PC-9 (cell line): ENCODE measurements around the gene UNC45A. TPM values are rescaled to one million over a fixed set of nuclear protein-coding genes. Genes with fewer than 3 reads are reported as not detected.
A peak's percentile ranks its signal among the peaks of the same experiment; 100 is the strongest.

Experiments used
- BruUV-seq: library from RNA; stranded (reverse); fragments of 400-500 nt; replicated peaks from 2 replicates; lab custom pipeline; 2021; lab: Mats Ljungman, UMichigan
- CTCF ChIA-PET: fragments of 300-600 bp; sonication (Branson Sonifier 250); formaldehyde crosslinking; loops from one replicate; lab custom pipeline; 2022; ENCODE audit warnings: antibody characterized with exemption; lab: Charles Lee
- POLR2A ChIA-PET: fragments of 300-600 bp; sonication (Branson Sonifier 250); formaldehyde crosslinking; loops from one replicate; lab custom pipeline; 2022; ENCODE audit warnings: antibody characterized with exemption; ENCODE audit not compliant: unreplicated experiment; lab: Charles Lee
- DNase-seq, 2 experiments: peaks; one replicate each; pipeline versions ENCODE4 v3.0.0 to v3.0.0-alpha.2; 2015 to 2022; ENCODE audit warnings: mixed read lengths in 1 of 2
- H2AFZ ChIP-seq: fragments of 200-600 bp; sonication (generic); 2 replicates; pipeline ENCODE4 v1.8.1; 2017; ENCODE audit warnings: antibody characterized with exemption
- H3F3A ChIP-seq: fragments of 200-600 bp; sonication (generic); 2 replicates; pipeline ENCODE4 v1.8.1; 2017; ENCODE audit warnings: antibody characterized with exemption, mild to moderate bottlenecking, low read depth; ENCODE audit not compliant: insufficient read depth
- H3K27ac ChIP-seq: fragments of 200-600 bp; sonication (generic); 2 replicates; pipeline ENCODE4 v1.6.1; 2016; ENCODE audit warnings: mixed run types
- H3K27me3 ChIP-seq: fragments of 200-600 bp; sonication (generic); 2 replicates; pipeline ENCODE4 v1.6.1; 2016; ENCODE audit warnings: low read depth, mixed run types; ENCODE audit not compliant: insufficient read depth
- H3K36me3 ChIP-seq: fragments of 200-600 bp; sonication (generic); 2 replicates; pipeline ENCODE4 v1.6.1; 2016; ENCODE audit warnings: low read depth, mixed run types
- H3K4me1 ChIP-seq: fragments of 200-600 bp; sonication (generic); replicated peaks from 2 replicates; pipeline ENCODE4 v1.6.1; 2016; ENCODE audit warnings: mixed run types; ENCODE audit not compliant: insufficient read depth
- H3K4me2 ChIP-seq: fragments of 200-600 bp; sonication (generic); 2 replicates; pipeline ENCODE4 v1.6.1; 2017; ENCODE audit warnings: mixed run types
- H3K4me3 ChIP-seq: fragments of 200-600 bp; sonication (generic); 2 replicates; pipeline ENCODE4 v1.6.1; 2016; ENCODE audit warnings: mixed run types
- H3K79me2 ChIP-seq: fragments of 200-600 bp; sonication (generic); 2 replicates; pipeline ENCODE4 v1.6.1; 2017; ENCODE audit warnings: low read depth, mixed run types
- H3K9me2 ChIP-seq: fragments of 200-600 bp; sonication (generic); 2 replicates; pipeline ENCODE4 v1.8.1; 2017; ENCODE audit warnings: mild to moderate bottlenecking; ENCODE audit not compliant: insufficient read depth
- H3K9me3 ChIP-seq: fragments of 200-600 bp; sonication (generic); 2 replicates; pipeline ENCODE4 v1.8.1; 2016; ENCODE audit warnings: low read depth; ENCODE audit not compliant: insufficient read depth
- H4K20me1 ChIP-seq: fragments of 200-600 bp; sonication (generic); 2 replicates; pipeline ENCODE4 v1.8.1; 2017; ENCODE audit not compliant: insufficient read depth
- CTCF ChIP-seq: fragments of 200-600 bp; sonication (generic); conservative IDR thresholded peaks from 2 replicates; pipeline ENCODE4 v1.6.1; 2017; ENCODE audit warnings: mixed run types, antibody characterized with exemption, mild to moderate bottlenecking, moderate library complexity
- EZH2 ChIP-seq: fragments of 200-600 bp; sonication (generic); IDR thresholded peaks from 2 replicates; pipeline ENCODE4 v1.8.0; 2017; ENCODE audit warnings: antibody characterized with exemption, low read depth
- intact Hi-C: fragments of 100-400 bp; cut with micrococcal nuclease; formaldehyde crosslinking; loops from one replicate; pipeline ENCODE4 v1.10.0; 2022; ENCODE audit not compliant: unreplicated experiment
- total RNA-seq: library from RNA; stranded (reverse); gene quantifications from 2 replicates; pipeline ENCODE4 v1.2.3, GENCODE V29; 2021

UNC45A gene
- total RNA-seq, 1 experiment from 2014 or later, result 81.8 TPM

DNA sequence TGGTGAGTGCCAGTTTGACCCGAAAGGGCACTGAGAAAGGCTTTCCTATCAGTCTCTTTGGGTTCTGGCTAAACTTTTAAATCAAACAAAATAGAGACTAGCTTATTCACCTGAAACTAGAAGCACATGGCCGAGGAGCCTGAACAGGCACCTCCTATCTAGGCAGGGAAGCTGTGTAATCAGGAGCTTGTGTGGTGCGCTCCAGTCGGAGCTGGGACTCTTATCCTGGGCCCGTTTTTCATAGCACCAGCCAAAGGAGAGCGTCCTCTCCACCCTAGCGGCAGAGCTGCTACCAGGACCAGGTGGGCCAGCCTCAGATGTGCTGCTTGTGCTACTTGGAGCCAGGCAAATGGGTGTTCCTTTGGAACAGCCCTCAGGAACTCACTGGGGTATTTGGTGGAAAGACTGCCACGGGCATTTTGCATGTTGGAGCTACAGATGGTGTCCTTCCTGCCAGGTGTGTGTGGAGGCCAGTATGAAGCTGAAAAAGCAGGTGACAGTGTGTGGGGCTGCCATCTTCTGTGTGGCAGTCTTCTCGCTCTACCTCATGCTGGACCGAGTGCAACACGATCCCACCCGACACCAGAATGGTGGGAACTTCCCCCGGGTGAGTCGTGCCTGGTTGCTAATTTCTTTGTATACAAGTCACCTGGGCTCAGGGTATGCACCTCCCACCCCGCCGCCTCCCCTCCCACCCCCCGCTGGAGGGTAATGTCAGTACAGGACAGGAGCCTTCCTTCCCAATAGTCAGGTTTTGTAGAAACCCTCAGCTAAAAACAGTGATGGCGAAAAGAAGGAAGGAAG lies 31.1 kb upstream of the UNC45A start:
- ChIA-PET POLR2A (interaction anchor here (0.5 kb wide), 1 partner anchor 617 kb away, joined by 3 read pairs; no protein-coding TSS in a partner anchor), CTCF (interaction anchor here (0.6 kb wide), 1 partner anchor 546 kb away, joined by 3 read pairs; no protein-coding TSS in a partner anchor)
- TSS peak; percentile 51 for BruUV-seq
- no peak for TF ChIP-seq CTCF
- TF ChIP-seq EZH2, result no peak
- Histone ChIP-seq H3K4me1 (peaks cover 18% of the 10 kb centered on the region), H3K4me2 (peak overlapping the region; percentile 99), H3K79me2 (no peaks in the 10 kb centered on the region), H3K27me3 (no peaks in the 10 kb centered on the region), H3K4me3 (peak overlapping the region; percentile 93), H2AFZ (peak overlapping the region; percentile 96), H3K36me3 (no peaks in the 10 kb centered on the region), H4K20me1 (no peaks in the 10 kb centered on the region), H3K27ac (no peak overlapping the region), H3K9me3 (no peaks in the 10 kb centered on the region), H3K9me2 (no peaks in the 10 kb centered on the region), H3F3A (peaks cover 23% of the 10 kb centered on the region; the same call in 1 of the 2 replicates)
- DNase-seq, result no peak
- intact Hi-C loops, result loop anchor here (1.0 to 5.0 kb wide), 3 partner anchors 27 to 145 kb away; no protein-coding TSS in a partner anchor

DNA sequence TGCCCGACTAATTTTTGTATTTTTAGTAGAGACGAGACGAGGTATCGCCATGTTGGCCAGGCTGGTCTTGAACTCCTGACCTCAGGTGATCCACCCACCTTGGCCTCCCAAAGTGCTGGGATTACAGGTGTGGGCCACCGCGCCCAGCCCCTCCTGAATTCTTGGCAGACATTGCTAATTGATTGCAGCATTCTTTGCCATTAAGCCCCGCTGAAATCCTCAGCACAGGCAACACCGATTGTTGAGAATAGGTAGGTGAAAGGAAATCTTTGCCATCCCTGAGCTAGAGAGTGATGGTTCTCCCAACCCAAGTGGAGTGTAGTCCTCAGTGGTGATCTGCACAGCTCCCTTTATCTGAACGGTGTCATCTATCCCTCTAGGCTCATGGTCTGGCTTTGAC lies 30.3 kb upstream of the UNC45A start:
- Histone ChIP-seq H3F3A (peaks cover 23% of the 10 kb centered on the region; the same call in 1 of the 2 replicates), H2AFZ (no peak overlapping the region), H4K20me1 (no peaks in the 10 kb centered on the region), H3K27ac (no peak overlapping the region), H3K79me2 (no peaks in the 10 kb centered on the region), H3K4me3 (no peak overlapping the region), H3K36me3 (no peaks in the 10 kb centered on the region), H3K4me1 (peaks cover 18% of the 10 kb centered on the region), H3K27me3 (no peaks in the 10 kb centered on the region), H3K4me2 (no peak overlapping the region), H3K9me3 (no peaks in the 10 kb centered on the region), H3K9me2 (no peaks in the 10 kb centered on the region)
- ChIA-PET POLR2A (interaction anchor here (0.6 kb wide), 1 partner anchor 30 kb away, joined by 4 read pairs; no protein-coding TSS in a partner anchor), CTCF (no interaction called here)
- DNase-seq, result no peak
- TSS peak; percentile 16 for BruUV-seq
- TF ChIP-seq CTCF, result no peak
- no peak for TF ChIP-seq EZH2
- intact Hi-C loops, result loop anchor here (5.0 kb wide), 1 partner anchor 128 kb away; no protein-coding TSS in a partner anchor

DNA sequence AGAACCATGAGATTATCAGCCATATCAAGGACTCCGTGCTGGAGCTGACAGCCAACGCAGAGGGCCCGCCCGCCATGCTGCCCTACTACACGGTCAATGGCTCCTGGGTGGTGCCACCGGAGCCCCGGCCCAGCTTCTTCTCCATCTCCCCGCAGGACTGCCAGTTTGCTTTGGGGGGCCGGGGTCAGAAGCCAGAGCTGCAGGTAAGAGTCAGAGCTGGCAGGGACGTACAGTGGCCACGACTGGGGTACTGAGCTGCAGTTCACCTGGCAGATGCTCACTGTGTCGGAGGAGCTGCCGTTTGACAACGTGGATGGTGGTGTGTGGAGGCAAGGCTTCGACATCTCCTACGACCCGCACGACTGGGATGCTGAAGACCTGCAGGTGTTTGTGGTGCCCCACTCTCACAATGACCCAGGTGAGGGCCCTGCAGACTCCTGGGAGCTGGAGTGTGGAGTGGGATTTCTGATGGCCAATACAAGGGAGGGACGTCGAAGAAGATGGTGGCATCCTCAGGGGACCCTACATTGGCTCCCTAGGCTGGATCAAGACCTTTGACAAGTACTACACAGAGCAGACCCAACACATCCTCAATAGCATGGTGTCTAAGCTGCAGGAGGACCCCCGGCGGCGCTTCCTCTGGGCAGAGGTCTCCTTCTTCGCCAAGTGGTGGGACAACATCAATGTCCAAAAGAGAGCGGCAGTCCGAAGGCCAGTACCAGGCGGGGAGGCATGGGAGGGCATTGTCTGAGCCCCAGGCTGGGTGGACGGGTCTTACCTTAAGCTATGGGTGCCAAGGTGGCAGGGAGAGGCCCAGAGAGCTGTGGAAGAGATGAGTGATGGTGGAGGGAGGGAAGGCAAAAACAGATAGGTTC lies 29.5 kb upstream of the UNC45A start:
- Histone ChIP-seq H3K4me2 (no peak overlapping the region), H3K27me3 (no peaks in the 10 kb centered on the region), H3K27ac (no peak overlapping the region), H3K4me1 (peaks cover 18% of the 10 kb centered on the region), H3K9me3 (no peaks in the 10 kb centered on the region), H2AFZ (no peak overlapping the region), H3K9me2 (no peaks in the 10 kb centered on the region), H3K79me2 (no peaks in the 10 kb centered on the region), H3K4me3 (no peak overlapping the region), H3K36me3 (no peaks in the 10 kb centered on the region), H3F3A (peaks cover 23% of the 10 kb centered on the region; the same call in 1 of the 2 replicates), H4K20me1 (no peaks in the 10 kb centered on the region)
- intact Hi-C loops, result no loop called here
- ChIA-PET POLR2A (interaction anchor here (0.6 kb wide), 1 partner anchor 585 kb away, joined by 4 read pairs; no protein-coding TSS in a partner anchor), CTCF (no interaction called here)
- TF ChIP-seq EZH2 (no peak), CTCF (no peak)
- BruUV-seq, result no TSS peak
- DNase-seq, result no peak
